Neural progenitor cell (in vitro differentiated cells): ENCODE results near the gene ABHD4.

ENCODE experiments used
- EZH2phosphoT487 ChIP-seq: fragments of 200-600 bp; sonication (generic); IDR thresholded peaks from 2 replicates; pipeline ENCODE4 v1.6.1; 2017; ENCODE audit warnings: antibody characterized with exemption
- TF ChIP-seq, protein P1 (sequence below): fragments of 200-600 bp; sonication (generic); IDR thresholded peaks from 2 replicates; pipeline ENCODE4 v1.5.1; 2017; ENCODE audit warnings: antibody characterized with exemption, mild to moderate bottlenecking

DNA sequence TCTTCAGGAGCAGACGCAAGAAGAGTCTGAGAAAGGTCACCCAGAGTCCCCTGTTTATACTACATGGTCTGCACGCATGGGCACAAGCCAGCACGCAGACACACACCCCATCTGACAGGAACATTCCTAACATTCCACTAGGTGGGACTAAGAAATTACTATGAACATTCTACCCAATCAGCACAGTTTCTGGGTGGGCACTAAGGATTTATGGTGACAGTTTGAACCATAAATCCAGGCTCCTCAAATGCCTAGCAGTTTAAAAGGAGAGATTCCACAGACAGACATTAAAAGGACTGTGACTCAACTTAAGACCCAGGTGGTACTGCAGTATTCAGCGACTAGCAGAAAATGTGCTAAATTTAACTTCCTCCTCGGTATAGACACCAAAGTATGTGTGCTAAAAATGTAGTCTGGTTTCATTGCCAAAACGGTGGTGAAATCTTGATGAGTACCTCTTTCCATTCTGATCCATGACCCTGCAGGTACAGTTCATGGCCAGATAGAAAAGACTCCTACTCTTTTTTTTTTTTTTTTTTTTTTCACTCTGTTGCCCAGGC lies 16.2 kb downstream of the ABHD4 start:
- TF ChIP-seq, protein P1, sequence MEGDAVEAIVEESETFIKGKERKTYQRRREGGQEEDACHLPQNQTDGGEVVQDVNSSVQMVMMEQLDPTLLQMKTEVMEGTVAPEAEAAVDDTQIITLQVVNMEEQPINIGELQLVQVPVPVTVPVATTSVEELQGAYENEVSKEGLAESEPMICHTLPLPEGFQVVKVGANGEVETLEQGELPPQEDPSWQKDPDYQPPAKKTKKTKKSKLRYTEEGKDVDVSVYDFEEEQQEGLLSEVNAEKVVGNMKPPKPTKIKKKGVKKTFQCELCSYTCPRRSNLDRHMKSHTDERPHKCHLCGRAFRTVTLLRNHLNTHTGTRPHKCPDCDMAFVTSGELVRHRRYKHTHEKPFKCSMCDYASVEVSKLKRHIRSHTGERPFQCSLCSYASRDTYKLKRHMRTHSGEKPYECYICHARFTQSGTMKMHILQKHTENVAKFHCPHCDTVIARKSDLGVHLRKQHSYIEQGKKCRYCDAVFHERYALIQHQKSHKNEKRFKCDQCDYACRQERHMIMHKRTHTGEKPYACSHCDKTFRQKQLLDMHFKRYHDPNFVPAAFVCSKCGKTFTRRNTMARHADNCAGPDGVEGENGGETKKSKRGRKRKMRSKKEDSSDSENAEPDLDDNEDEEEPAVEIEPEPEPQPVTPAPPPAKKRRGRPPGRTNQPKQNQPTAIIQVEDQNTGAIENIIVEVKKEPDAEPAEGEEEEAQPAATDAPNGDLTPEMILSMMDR, result no peak
- no peak for TF ChIP-seq EZH2phosphoT487
